Muscle layer of duodenum (tissue), 2 donors: ENCODE data around the gene CRIM1.

Experiments
- H3K27ac ChIP-seq: one replicate; pipeline ENCODE4 v1.7.0; 2013; ENCODE audit warnings: mild to moderate bottlenecking, low read length
- H3K27me3 ChIP-seq: one replicate; pipeline ENCODE4 v1.7.0; 2013; ENCODE audit warnings: low read depth, mild to moderate bottlenecking, control low read depth, low read length
- H3K36me3 ChIP-seq, 2 donors: one replicate each; pipeline ENCODE4 v1.7.0; 2013; ENCODE audit warnings: low read length in 2 of 2, control low read depth in 1 of 2, mild to moderate bottlenecking in 1 of 2; ENCODE audit not compliant: insufficient read depth in 2 of 2, control insufficient read depth in 1 of 2
- H3K4me1 ChIP-seq, 2 donors: one replicate each; pipeline ENCODE4 v1.7.0; 2013; ENCODE audit warnings: low read length in 2 of 2, mild to moderate bottlenecking in 2 of 2, control low read depth in 1 of 2, moderate library complexity in 1 of 2; ENCODE audit not compliant: insufficient read depth in 2 of 2, control insufficient read depth in 1 of 2
- H3K4me3 ChIP-seq, 2 donors: one replicate each; pipeline ENCODE4 v1.7.0; 2013; ENCODE audit warnings: low read length in 2 of 2, low read depth in 1 of 2, mild to moderate bottlenecking in 1 of 2
- H3K9me3 ChIP-seq, 2 donors: one replicate each; pipeline ENCODE4 v1.7.0; 2013; ENCODE audit warnings: low read length in 2 of 2, control low read depth in 1 of 2, mild to moderate bottlenecking in 1 of 2; ENCODE audit not compliant: control insufficient read depth in 1 of 2
- donor health status: healthy.

Gene CRIM1

GRCh38 chr2:36416370-36417165 lies 61.0 kb downstream of the CRIM1 start:
- H3K27ac ChIP-seq, result no peak overlapping the region
- H3K9me3 ChIP-seq, result no peaks in the 10 kb centered on the region
- H3K4me3 ChIP-seq, result no peak overlapping the region
- H3K4me1 ChIP-seq, result peaks cover 11 to 22% of the 10 kb centered on the region in 2 donors
- no peaks in the 10 kb centered on the region for H3K36me3 ChIP-seq
- H3K27me3 ChIP-seq, result no peaks in the 10 kb centered on the region

DNA sequence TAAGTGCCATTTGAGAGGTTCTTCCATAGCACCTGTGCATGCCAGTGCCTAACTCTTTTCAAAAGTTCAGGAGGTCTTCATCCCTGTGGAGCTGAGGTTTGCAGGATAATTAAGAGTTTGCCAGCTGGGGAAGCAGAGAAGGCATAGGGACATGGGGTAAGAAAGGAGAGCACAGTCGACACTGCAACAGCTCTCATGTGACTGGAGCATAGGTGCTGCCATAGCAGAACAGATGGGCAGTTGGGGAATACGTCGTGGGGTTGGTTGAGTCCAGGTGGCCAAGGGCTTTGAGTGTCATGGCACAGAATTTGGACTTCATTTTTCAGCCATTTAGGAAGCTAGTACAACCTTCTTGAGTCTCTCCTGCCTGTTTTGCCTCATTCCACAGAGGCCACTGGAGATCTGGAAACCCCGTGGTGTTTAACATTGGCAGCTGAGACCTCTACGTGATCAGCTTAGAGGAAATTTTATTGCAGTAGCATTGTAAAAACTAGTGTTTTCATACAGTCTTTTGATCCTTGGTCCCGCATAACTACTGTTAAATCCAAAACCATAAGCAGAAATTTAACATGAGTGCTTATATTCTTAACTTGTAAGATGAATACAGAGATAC lies 65.1 kb downstream of the CRIM1 start:
- Histone ChIP-seq H3K27ac (no peak overlapping the region), H3K36me3 (peaks cover 0 to 4% of the 10 kb centered on the region in 2 donors), H3K9me3 (no peaks in the 10 kb centered on the region), H3K4me1 (peaks cover 11 to 15% of the 10 kb centered on the region in 2 donors), H3K4me3 (no peak overlapping the region), H3K27me3 (no peaks in the 10 kb centered on the region)

DNA sequence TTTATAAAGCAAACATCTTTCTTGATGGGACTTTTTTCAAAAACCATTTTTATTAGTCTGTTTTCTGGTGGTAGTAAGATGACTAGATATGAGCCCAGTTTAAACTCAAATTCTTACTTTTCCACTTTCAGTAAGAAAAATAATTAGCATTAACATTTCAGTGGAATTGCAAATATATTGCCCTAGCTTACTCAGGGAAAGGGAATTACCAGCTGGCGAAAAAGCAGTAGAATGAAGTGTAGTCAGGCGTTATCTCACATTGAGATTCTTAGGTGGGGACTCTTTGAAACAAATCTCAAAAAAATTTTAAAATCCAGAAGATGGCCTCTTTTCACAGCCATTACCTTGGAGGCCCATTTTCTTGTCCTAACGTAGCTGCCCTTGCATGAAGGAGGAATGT lies 65.8 kb downstream of the CRIM1 start:
- H3K27ac ChIP-seq, result no peak overlapping the region
- H3K4me1 ChIP-seq, result peaks cover 10 to 12% of the 10 kb centered on the region in 2 donors

DNA sequence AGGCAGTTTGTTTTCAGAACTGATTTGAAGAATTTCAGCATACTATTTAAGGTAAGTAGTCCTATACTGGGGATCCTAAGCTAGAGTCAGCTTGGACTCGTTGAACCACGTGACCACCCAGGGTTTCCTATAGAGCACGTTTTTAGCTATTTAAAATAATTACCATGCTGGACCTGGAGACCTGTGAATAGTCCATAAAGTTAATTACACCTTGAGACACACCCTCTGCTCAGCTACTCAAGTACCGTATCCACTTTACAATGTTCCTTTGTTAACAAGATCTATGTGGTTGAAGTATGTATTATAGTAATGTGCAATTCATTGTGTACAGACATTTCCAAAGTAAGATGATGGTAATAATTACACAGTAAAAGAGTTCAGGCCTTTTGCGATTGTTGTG lies 67.6 kb downstream of the CRIM1 start:
- H3K27me3 ChIP-seq, result no peaks in the 10 kb centered on the region
- H3K9me3 ChIP-seq, result no peaks in the 10 kb centered on the region
- H3K27ac ChIP-seq, result no peak overlapping the region
- H3K36me3 ChIP-seq, result peaks cover 0 to 4% of the 10 kb centered on the region in 2 donors
- no peak overlapping the region for H3K4me3 ChIP-seq
- H3K4me1 ChIP-seq, result peaks cover 0 to 3% of the 10 kb centered on the region in 2 donors

More for the DNA sequence above, 65.8 kb downstream of the CRIM1 start:
- H3K4me3 ChIP-seq, result no peak overlapping the region
- H3K9me3 ChIP-seq, result no peaks in the 10 kb centered on the region
- H3K27me3 ChIP-seq, result no peaks in the 10 kb centered on the region
- peaks cover 0 to 4% of the 10 kb centered on the region in 2 donors for H3K36me3 ChIP-seq

- Histone ChIP-seq H3K4me3 (no peak overlapping the region), H3K27me3 (no peaks in the 10 kb centered on the region), H3K27ac (no peak overlapping the region), H3K4me1 (peaks cover 0 to 3% of the 10 kb centered on the region in 2 donors), H3K36me3 (peaks cover 0 to 4% of the 10 kb centered on the region in 2 donors), H3K9me3 (no peaks in the 10 kb centered on the region)
Observed at GRCh38 chr2:36423619-36424120, 68.1 kb downstream of the CRIM1 start.

- no peaks in the 10 kb centered on the region for H3K9me3 ChIP-seq
- peaks cover 0 to 4% of the 10 kb centered on the region in 2 donors for H3K36me3 ChIP-seq
- no peak overlapping the region for H3K4me3 ChIP-seq
- H3K27ac ChIP-seq, result no peak overlapping the region
- H3K27me3 ChIP-seq, result no peaks in the 10 kb centered on the region
- H3K4me1 ChIP-seq, result peaks cover 0 to 9% of the 10 kb centered on the region in 2 donors
Observed at GRCh38 chr2:36425608-36426355, 70.2 kb downstream of the CRIM1 start.

DNA sequence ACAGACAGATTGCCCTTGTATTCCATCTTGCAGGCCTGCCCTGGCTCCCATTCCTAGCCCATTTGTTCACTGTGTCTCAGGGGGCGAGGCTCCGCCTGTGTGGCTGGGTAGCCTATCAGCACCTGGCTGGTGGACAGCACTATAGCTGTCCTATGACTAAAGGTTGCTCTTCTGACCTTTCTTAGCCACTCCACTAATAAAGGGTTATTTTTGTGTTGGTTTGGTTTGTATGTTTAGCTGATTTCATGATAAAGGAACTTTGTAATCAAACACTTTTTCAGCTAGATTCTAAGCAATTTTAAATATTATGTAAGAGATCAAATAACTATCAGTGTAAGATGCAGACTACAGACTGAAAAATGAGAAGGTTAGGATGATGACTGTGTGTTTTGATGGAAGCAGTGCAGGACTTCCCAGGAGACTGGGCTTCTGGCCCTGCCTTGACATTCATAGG lies 72.2 kb downstream of the CRIM1 start:
- H3K4me1 ChIP-seq, result peaks cover 0 to 15% of the 10 kb centered on the region in 2 donors
- no peak overlapping the region for H3K4me3 ChIP-seq
- H3K36me3 ChIP-seq, result peaks cover 0 to 4% of the 10 kb centered on the region in 2 donors
- H3K9me3 ChIP-seq, result no peaks in the 10 kb centered on the region
- no peak overlapping the region for H3K27ac ChIP-seq
- H3K27me3 ChIP-seq, result no peaks in the 10 kb centered on the region

- H3K4me3 ChIP-seq, result no peak overlapping the region
- no peaks in the 10 kb centered on the region for H3K9me3 ChIP-seq
- peak overlapping the region; percentile 55 for H3K27ac ChIP-seq
- H3K36me3 ChIP-seq, result no peaks in the 10 kb centered on the region
- no peaks in the 10 kb centered on the region for H3K27me3 ChIP-seq
- H3K4me1 ChIP-seq, result peaks cover 0 to 21% of the 10 kb centered on the region in 2 donors
Observed at GRCh38 chr2:36430549-36430948, 75.0 kb downstream of the CRIM1 start.

GRCh38 chr2:36432479-36432878 lies 76.9 kb downstream of the CRIM1 start:
- Histone ChIP-seq H3K36me3 (no peaks in the 10 kb centered on the region), H3K9me3 (no peaks in the 10 kb centered on the region), H3K27ac (no peak overlapping the region), H3K27me3 (no peaks in the 10 kb centered on the region), H3K4me1 (peaks cover 0 to 21% of the 10 kb centered on the region in 2 donors), H3K4me3 (no peak overlapping the region)

DNA sequence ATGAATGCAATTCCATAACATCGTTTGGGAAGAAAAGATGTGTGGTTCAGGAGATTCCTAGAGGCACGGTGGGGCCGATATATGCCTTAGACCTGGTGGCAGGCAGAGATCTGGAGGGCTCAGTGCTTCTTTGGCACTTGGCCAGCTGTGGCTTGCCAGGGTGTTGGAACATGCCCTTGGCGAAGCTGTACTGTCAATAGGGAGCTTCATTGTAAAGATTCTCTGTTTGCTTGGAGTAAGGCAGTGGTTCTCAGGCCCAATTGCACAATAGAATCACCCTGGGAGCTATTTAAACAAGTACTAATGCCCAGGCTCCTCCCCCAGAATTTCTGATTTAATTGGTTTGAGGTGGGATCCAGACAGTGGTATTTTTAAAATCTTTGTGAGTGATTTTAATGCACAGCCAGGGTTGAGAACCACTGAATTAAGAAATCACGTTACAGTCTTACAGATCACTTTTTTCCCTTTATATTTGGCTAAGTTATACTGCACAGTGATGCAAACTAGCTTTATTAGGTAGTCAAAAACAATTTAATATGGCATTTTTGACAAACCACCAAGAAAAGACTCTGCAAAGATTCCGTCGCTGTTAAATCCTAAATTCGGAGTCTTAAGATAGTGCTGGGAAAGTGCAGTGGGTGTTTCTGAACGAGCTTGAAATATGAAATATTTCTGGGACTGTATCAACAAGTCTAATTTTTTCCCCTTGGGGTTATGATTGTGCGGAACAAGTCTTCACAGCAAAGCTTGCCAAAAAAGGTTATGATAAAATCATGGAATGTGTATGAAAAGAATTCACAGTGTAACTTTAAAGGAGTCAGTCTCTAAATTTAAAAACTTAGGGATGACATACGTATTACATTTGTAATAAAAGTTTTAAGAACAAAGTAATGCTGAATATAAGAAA lies 78.0 kb downstream of the CRIM1 start:
- H3K4me3 ChIP-seq, result no peak overlapping the region

More for the DNA sequence above, 78.0 kb downstream of the CRIM1 start:
- Histone ChIP-seq H3K4me1 (peaks cover 0 to 21% of the 10 kb centered on the region in 2 donors), H3K36me3 (no peaks in the 10 kb centered on the region), H3K27ac (peak overlapping the region; percentile 37), H3K9me3 (no peaks in the 10 kb centered on the region), H3K27me3 (no peaks in the 10 kb centered on the region)
